Endodermal cell (in vitro differentiated cells): ENCODE data around the gene TGFBI. TPM values are rescaled to one million over a fixed set of nuclear protein-coding genes. Genes with fewer than 3 reads are reported as not detected.

Experiments used
- DNase-seq: peaks from one replicate; pipeline ENCODE4 v3.0.0-alpha.2; 2017
- H3K27ac ChIP-seq: 2 replicates; pipeline ENCODE4 v1.5.1; 2013; ENCODE audit warnings: mild to moderate bottlenecking, low read depth, low read length, moderate library complexity
- H3K27me3 ChIP-seq: 2 replicates; pipeline ENCODE4 v1.6.1; 2013; ENCODE audit warnings: mild to moderate bottlenecking, low read length, moderate library complexity; ENCODE audit not compliant: insufficient read depth, control insufficient read depth, poor library complexity, severe bottlenecking
- H3K36me3 ChIP-seq: 2 replicates; pipeline ENCODE4 v1.7.0; 2013; ENCODE audit warnings: mild to moderate bottlenecking, low read length, moderate library complexity; ENCODE audit not compliant: control insufficient read depth, insufficient read depth
- H3K4me1 ChIP-seq: one replicate; pipeline ENCODE4 v1.7.0; 2013; ENCODE audit warnings: low read length; ENCODE audit not compliant: control insufficient read depth, insufficient read depth
- H3K4me3 ChIP-seq: 2 replicates; pipeline ENCODE4 v1.5.1; 2013; ENCODE audit warnings: mild to moderate bottlenecking, low read length, moderate library complexity
- H3K9ac ChIP-seq: 2 replicates; pipeline ENCODE4 v1.6.1; 2013; ENCODE audit warnings: mild to moderate bottlenecking, low read length, moderate library complexity; ENCODE audit not compliant: poor library complexity, severe bottlenecking; ENCODE audit errors: extremely low read depth
- H3K9me3 ChIP-seq: 2 replicates; pipeline ENCODE4 v1.6.1; 2013; ENCODE audit warnings: mild to moderate bottlenecking, low read length, moderate library complexity; ENCODE audit not compliant: control insufficient read depth
- H3K27ac Mint-ChIP-seq: 2 replicates; pipeline ENCODE4 v1.8.0; 2020; ENCODE audit warnings: mixed read lengths
- H3K27me3 Mint-ChIP-seq: 2 replicates; pipeline ENCODE4 v1.8.0; 2021; ENCODE audit warnings: mild to moderate bottlenecking, mixed read lengths; ENCODE audit not compliant: insufficient read depth
- H3K36me3 Mint-ChIP-seq: 2 replicates; pipeline ENCODE4 v1.8.0; 2020; ENCODE audit warnings: low read depth, mixed read lengths
- H3K4me1 Mint-ChIP-seq: 2 replicates; pipeline ENCODE4 v1.8.0; 2020; ENCODE audit warnings: mixed read lengths
- H3K4me3 Mint-ChIP-seq: 2 replicates; pipeline ENCODE4 v1.8.0; 2020; ENCODE audit warnings: mild to moderate bottlenecking, moderate library complexity, mixed read lengths
- H3K9me3 Mint-ChIP-seq: 2 replicates; pipeline ENCODE4 v1.8.0; 2020; ENCODE audit warnings: mild to moderate bottlenecking, mixed read lengths
- WGBS, 2 experiments: methylation state at CpG; one replicate each; pipeline versions ENCODE4 v1.1.5 to v1.1.7; 2013; ENCODE audit warnings: missing lambda C conversion rate in 2 of 2, mixed read lengths in 1 of 2; ENCODE audit not compliant: insufficient coverage in 1 of 2, insufficient read length in 1 of 2; 5-methylcytosine and 5-hydroxymethylcytosine counted together
- total RNA-seq, 2 donors: library from RNA; stranded (reverse); fragmentation: NEBNext Ultra II Directional in 1 of 2; extraction: Animal tissue kit (Norgen Biotek cat#: 25700) in 1 of 2; gene quantifications; 2 replicates in 1 of 2; 3 replicates in 1 of 2; pipeline ENCODE4 v1.2.1, GENCODE V29; 2021
- TF ChIP-seq, protein P1 (sequence below): fragments of 200-600 bp; sonication (generic); conservative IDR thresholded peaks from 2 replicates; pipeline ENCODE4 v1.5.0; 2021; ENCODE audit warnings: antibody characterized with exemption, mild to moderate bottlenecking

Gene TGFBI
- total RNA-seq, 2 donors from 2014 or later: 2.8 to 4.9 TPM

DNA sequence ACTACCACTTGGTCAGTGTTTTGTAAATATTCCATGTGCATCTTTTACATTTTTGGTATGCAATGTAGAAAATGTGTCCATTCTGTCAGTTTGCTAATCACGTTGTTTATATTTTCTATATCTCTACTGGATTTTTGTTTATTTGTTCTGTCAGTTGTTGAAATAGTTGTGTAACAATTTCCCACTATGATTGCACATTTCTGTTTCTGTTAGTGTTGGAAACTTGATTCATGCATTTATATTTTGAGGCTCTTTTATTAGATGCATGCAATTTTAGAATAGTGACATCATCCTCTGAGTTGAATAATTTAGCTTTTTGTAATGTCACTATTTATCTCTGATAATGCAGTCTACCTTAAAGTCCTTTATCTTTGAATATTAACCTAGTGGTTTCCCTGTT, 48.2 kb upstream of the TGFBI start:
- H3K9me3 Mint-ChIP-seq: peaks cover 2% of the 10 kb centered on the region
- peaks cover 8% of the 10 kb centered on the region for H3K27me3 Mint-ChIP-seq
- Histone ChIP-seq H3K9me3 (no peaks in the 10 kb centered on the region), H3K27me3 (no peaks in the 10 kb centered on the region), H3K9ac (no peak overlapping the region), H3K27ac (no peak overlapping the region), H3K4me3 (no peak overlapping the region), H3K4me1 (peaks cover 8% of the 10 kb centered on the region), H3K36me3 (no peaks in the 10 kb centered on the region)
- no peak for DNase-seq
- 93% methylated on average over 1 of the region's 1 CpG; no CpG with 5 or more reads in 1 of the 2 experiments for WGBS, 2 experiments
- peaks cover 10% of the 10 kb centered on the region for H3K4me1 Mint-ChIP-seq
- H3K27ac Mint-ChIP-seq: no peak overlapping the region
- H3K36me3 Mint-ChIP-seq: no peaks in the 10 kb centered on the region
- TF ChIP-seq, protein P1, sequence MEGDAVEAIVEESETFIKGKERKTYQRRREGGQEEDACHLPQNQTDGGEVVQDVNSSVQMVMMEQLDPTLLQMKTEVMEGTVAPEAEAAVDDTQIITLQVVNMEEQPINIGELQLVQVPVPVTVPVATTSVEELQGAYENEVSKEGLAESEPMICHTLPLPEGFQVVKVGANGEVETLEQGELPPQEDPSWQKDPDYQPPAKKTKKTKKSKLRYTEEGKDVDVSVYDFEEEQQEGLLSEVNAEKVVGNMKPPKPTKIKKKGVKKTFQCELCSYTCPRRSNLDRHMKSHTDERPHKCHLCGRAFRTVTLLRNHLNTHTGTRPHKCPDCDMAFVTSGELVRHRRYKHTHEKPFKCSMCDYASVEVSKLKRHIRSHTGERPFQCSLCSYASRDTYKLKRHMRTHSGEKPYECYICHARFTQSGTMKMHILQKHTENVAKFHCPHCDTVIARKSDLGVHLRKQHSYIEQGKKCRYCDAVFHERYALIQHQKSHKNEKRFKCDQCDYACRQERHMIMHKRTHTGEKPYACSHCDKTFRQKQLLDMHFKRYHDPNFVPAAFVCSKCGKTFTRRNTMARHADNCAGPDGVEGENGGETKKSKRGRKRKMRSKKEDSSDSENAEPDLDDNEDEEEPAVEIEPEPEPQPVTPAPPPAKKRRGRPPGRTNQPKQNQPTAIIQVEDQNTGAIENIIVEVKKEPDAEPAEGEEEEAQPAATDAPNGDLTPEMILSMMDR: no peak
- no peak overlapping the region for H3K4me3 Mint-ChIP-seq

DNA sequence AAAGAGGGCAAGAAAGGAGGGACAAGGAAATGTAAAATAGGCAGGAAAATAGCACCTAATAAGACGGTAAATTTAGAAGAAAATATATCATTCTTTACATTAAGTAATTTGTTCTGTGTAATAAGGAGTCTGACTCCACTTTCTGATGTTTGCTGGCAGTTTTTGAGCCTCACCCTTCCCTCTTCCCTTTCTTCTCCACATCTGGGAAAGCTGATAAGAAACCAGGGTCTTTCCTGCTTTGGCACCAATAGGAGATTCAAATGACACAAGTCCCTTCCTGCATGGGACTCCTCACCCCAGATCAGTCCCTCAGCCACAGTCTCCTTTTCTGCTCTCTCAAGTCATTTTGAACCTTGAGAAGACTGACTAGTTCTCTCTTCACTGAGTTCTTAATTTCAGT, 42.8 kb upstream of the TGFBI start:
- Histone ChIP-seq H3K27me3 (no peaks in the 10 kb centered on the region), H3K27ac (no peak overlapping the region), H3K4me1 (no peaks in the 10 kb centered on the region), H3K9ac (no peak overlapping the region), H3K36me3 (no peaks in the 10 kb centered on the region), H3K9me3 (no peaks in the 10 kb centered on the region), H3K4me3 (no peak overlapping the region)
- Mint-ChIP-seq H3K4me3 (no peak overlapping the region), H3K36me3 (no peaks in the 10 kb centered on the region), H3K4me1 (no peaks in the 10 kb centered on the region), H3K27ac (no peak overlapping the region), H3K27me3 (peaks cover 9% of the 10 kb centered on the region), H3K9me3 (peaks cover 2% of the 10 kb centered on the region)
- WGBS, 2 experiments: no CpG with 5 or more reads among the region's 1 CpG
- TF ChIP-seq, protein P1: no peak
- DNase-seq: no peak

DNA sequence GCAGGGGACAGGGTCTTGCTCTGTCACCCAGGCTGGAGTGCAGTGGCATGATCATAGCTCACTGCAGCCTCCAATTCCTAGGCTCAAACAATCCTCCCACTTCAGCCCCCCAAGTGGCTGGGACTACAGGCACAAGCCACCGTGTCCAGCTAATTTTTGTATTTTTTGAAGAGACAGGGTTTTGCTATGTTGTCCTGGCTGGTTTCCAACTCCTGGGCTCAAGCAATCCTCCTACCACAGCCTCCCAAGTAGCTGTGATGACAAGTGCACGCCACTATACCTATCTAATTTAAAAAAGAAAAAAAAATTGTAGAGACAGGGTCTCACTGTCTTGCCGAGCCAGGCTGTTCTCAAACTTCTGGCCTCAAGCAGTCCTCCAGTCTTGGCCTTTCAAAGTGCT, 42.4 kb upstream of the TGFBI start:
- H3K9ac ChIP-seq: no peak overlapping the region
- 94% methylated on average over 3 of the region's 3 CpGs; no CpG with 5 or more reads in 1 of the 2 experiments for WGBS, 2 experiments
- H3K27me3 ChIP-seq: no peaks in the 10 kb centered on the region
- no peaks in the 10 kb centered on the region for H3K9me3 ChIP-seq
- H3K4me3 ChIP-seq: no peak overlapping the region
- no peak overlapping the region for H3K27ac ChIP-seq
- no peaks in the 10 kb centered on the region for H3K4me1 ChIP-seq
- DNase-seq: peak; percentile 11
- Mint-ChIP-seq H3K27me3 (peaks cover 9% of the 10 kb centered on the region), H3K4me3 (no peak overlapping the region), H3K36me3 (no peaks in the 10 kb centered on the region), H3K4me1 (no peaks in the 10 kb centered on the region), H3K27ac (no peak overlapping the region), H3K9me3 (peaks cover 2% of the 10 kb centered on the region)
- TF ChIP-seq, protein P1: no peak
- H3K36me3 ChIP-seq: no peaks in the 10 kb centered on the region
